ENCODE data around the gene CRYBG1.

DNA sequence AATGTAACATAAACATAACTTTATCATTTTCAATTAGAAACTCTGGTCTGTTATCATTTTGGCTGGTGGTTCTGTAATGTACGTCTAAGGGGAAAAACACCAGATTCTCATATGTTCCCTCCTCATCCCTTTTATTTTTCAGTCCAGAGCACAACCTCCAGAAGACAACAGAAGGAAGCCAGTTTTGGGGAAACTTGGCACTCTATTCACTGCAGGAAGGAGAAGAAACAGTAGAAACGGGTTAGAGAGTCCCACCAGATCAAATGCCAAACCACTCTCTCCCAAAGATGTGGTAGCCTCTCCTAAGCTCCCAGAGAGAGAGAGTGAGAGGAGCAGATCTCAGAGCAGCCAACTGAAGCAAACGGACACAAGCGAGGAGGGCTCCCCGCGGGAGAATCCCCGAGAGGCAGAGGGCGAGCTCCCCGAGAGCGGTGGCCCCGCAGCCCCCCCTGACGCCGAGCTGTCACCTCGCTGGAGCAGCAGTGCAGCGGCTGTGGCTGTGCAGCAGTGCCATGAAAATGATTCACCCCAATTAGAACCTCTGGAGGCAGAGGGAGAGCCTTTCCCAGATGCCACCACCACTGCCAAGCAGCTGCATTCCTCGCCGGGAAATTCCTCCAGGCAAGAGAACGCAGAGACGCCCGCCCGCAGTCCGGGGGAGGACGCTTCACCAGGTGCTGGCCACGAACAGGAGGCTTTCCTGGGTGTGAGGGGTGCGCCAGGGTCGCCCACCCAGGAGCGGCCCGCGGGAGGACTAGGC lies 151.0 kb downstream of the CRYBG1 start:
- no peak for TF ChIP-seq MAZ (IDR thresholded peaks at IDR 0.05; ENCODE audit: borderline replicate concordance, low read depth, low read length)
- no peak for TF ChIP-seq RCOR1 (IDR thresholded peaks at IDR 0.05; ENCODE audit: insufficient replicate concordance, low read length)
- TF ChIP-seq, protein P1, sequence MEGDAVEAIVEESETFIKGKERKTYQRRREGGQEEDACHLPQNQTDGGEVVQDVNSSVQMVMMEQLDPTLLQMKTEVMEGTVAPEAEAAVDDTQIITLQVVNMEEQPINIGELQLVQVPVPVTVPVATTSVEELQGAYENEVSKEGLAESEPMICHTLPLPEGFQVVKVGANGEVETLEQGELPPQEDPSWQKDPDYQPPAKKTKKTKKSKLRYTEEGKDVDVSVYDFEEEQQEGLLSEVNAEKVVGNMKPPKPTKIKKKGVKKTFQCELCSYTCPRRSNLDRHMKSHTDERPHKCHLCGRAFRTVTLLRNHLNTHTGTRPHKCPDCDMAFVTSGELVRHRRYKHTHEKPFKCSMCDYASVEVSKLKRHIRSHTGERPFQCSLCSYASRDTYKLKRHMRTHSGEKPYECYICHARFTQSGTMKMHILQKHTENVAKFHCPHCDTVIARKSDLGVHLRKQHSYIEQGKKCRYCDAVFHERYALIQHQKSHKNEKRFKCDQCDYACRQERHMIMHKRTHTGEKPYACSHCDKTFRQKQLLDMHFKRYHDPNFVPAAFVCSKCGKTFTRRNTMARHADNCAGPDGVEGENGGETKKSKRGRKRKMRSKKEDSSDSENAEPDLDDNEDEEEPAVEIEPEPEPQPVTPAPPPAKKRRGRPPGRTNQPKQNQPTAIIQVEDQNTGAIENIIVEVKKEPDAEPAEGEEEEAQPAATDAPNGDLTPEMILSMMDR (conservative IDR thresholded peaks at IDR 0.05; ENCODE audit: low read depth, low read length) = no peak
- TF ChIP-seq MAFK (IDR thresholded peaks at IDR 0.05; ENCODE audit: low read depth, low read length) = no peak

All from IMR-90 (cell line).